Caco-2 (cell line): Measurements from ENCODE around the gene ACOX3. TPM values are rescaled to one million over a fixed set of nuclear protein-coding genes. Genes with fewer than 3 reads are reported as not detected.
A peak's percentile ranks its signal among the peaks of the same experiment; 100 is the strongest.

Source experiments
- BruUV-seq: library from RNA; stranded (reverse); fragments of 400-500 nt; replicated peaks from 2 replicates; lab custom pipeline; 2021; lab: Mats Ljungman, UMichigan
- CTCF ChIA-PET: fragments of 300-600 bp; sonication (Branson Sonifier 250); formaldehyde crosslinking; loops from one replicate; lab custom pipeline; 2022; ENCODE audit warnings: antibody characterized with exemption; lab: Charles Lee
- POLR2A ChIA-PET: fragments of 300-600 bp; sonication (Branson Sonifier 250); formaldehyde crosslinking; loops from one replicate; lab custom pipeline; 2022; ENCODE audit warnings: antibody characterized with exemption; lab: Charles Lee
- DNase-seq, 2 experiments: peaks; one replicate each; pipeline versions ENCODE4 v3.0.0 to v3.0.0-alpha.2; 2020 to 2022
- H3K27me3 ChIP-seq: replicated peaks from 2 replicates; pipeline ENCODE4 v1.6.0; 2011; ENCODE audit warnings: low read length; ENCODE audit not compliant: control insufficient read depth, insufficient read depth
- H3K36me3 ChIP-seq: 2 replicates; pipeline ENCODE4 v1.5.1; 2011; ENCODE audit warnings: low read length; ENCODE audit not compliant: control insufficient read depth, insufficient read depth
- H3K4me1 ChIP-seq: fragments of 250-450 bp; sonication (Bioruptor Pico); 2 replicates; pipeline ENCODE4 v1.5.1; 2020; ENCODE audit warnings: mild to moderate bottlenecking
- H3K4me3 ChIP-seq: 2 replicates; pipeline ENCODE4 v1.5.1; 2011; ENCODE audit warnings: low read depth, mild to moderate bottlenecking, control low read depth, low read length
- H3K9me3 ChIP-seq: fragments of 250-450 bp; sonication (Bioruptor Pico); 2 replicates; pipeline ENCODE4 v1.5.1; 2020; ENCODE audit warnings: mild to moderate bottlenecking, moderate library complexity
- H3K27ac Mint-ChIP-seq: one replicate; pipeline ENCODE4 v1.8.0; 2022; ENCODE audit warnings: mixed read lengths; ENCODE audit not compliant: unreplicated experiment
- H3K27me3 Mint-ChIP-seq: one replicate; pipeline ENCODE4 v1.8.0; 2022; ENCODE audit warnings: mixed read lengths; ENCODE audit not compliant: insufficient read depth, unreplicated experiment
- H3K36me3 Mint-ChIP-seq: one replicate; pipeline ENCODE4 v1.8.0; 2022; ENCODE audit warnings: mild to moderate bottlenecking, mixed read lengths; ENCODE audit not compliant: insufficient read depth, unreplicated experiment
- H3K4me1 Mint-ChIP-seq: one replicate; pipeline ENCODE4 v1.8.0; 2022; ENCODE audit warnings: low read depth, mixed read lengths; ENCODE audit not compliant: unreplicated experiment
- H3K4me3 Mint-ChIP-seq: one replicate; pipeline ENCODE4 v1.8.0; 2022; ENCODE audit warnings: mild to moderate bottlenecking, moderate library complexity, mixed read lengths; ENCODE audit not compliant: unreplicated experiment
- H3K9me3 Mint-ChIP-seq: one replicate; pipeline ENCODE4 v1.8.0; 2022; ENCODE audit warnings: mixed read lengths; ENCODE audit not compliant: unreplicated experiment
- intact Hi-C: fragments of 100-400 bp; cut with micrococcal nuclease; formaldehyde crosslinking; loops from one replicate; pipeline ENCODE4 v1.10.0; 2022; ENCODE audit not compliant: unreplicated experiment
- total RNA-seq: library from RNA; stranded (reverse); gene quantifications from 2 replicates; pipeline ENCODE4 v1.2.3, GENCODE V29; 2022
- TF ChIP-seq, protein P1 (sequence below), 2 experiments: fragments of 200-600 bp in 1 of 2; IDR thresholded peaks; 1 replicate in 1 of 2; 2 replicates in 1 of 2; pipeline versions ENCODE4 v1.5.1 to v1.8.0; 2011 to 2022; ENCODE audit warnings: antibody characterized with exemption in 1 of 2, control low read depth in 1 of 2, inconsistent platforms in 1 of 2, low read depth in 1 of 2, low read length in 1 of 2, mild to moderate bottlenecking in 1 of 2, moderate library complexity in 1 of 2; ENCODE audit not compliant: insufficient read depth in 1 of 2, severe bottlenecking in 1 of 2, unreplicated experiment in 1 of 2

ACOX3 gene
- total RNA-seq, 1 experiment from 2014 or later, result 11.5 TPM

DNA sequence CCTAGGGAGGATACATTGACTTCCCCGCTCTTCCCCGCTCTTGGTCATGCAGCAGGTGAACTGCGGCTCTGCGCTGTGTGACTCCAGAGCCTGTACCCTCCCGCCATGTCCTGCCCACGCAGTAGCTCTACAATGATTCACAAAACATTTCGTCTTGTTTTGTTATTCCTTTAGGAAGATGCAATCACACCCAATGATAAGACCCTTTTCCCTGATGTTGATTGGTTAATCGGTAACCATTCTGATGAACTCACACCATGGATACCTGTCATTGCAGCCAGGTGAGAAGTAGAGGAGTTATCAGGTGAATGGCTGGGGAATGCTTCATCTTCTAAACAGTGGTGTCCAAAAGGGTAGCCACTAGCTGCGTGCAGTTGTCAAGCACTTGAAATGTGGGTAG, 23.3 kb upstream of the ACOX3 start:
- ChIA-PET POLR2A (no interaction called here), CTCF (no interaction called here)
- Mint-ChIP-seq H3K9me3 (no peaks in the 10 kb centered on the region), H3K27ac (peak overlapping the region; percentile 77), H3K27me3 (no peaks in the 10 kb centered on the region), H3K4me1 (peaks cover 17% of the 10 kb centered on the region), H3K4me3 (no peak overlapping the region), H3K36me3 (peaks cover 22% of the 10 kb centered on the region)
- H3K9me3 ChIP-seq, result no peaks in the 10 kb centered on the region
- H3K36me3 ChIP-seq, result peaks cover 2% of the 10 kb centered on the region; the same call in 1 of the 2 replicates
- TF ChIP-seq, protein P1, sequence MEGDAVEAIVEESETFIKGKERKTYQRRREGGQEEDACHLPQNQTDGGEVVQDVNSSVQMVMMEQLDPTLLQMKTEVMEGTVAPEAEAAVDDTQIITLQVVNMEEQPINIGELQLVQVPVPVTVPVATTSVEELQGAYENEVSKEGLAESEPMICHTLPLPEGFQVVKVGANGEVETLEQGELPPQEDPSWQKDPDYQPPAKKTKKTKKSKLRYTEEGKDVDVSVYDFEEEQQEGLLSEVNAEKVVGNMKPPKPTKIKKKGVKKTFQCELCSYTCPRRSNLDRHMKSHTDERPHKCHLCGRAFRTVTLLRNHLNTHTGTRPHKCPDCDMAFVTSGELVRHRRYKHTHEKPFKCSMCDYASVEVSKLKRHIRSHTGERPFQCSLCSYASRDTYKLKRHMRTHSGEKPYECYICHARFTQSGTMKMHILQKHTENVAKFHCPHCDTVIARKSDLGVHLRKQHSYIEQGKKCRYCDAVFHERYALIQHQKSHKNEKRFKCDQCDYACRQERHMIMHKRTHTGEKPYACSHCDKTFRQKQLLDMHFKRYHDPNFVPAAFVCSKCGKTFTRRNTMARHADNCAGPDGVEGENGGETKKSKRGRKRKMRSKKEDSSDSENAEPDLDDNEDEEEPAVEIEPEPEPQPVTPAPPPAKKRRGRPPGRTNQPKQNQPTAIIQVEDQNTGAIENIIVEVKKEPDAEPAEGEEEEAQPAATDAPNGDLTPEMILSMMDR (IDR thresholded peaks at IDR 0.05; ENCODE audit: insufficient read depth in 1 of 2, low read depth in 1 of 2, low read length in 1 of 2, severe bottlenecking in 1 of 2, unreplicated experiment in 1 of 2), result no peak
- no TSS peak for BruUV-seq
- no peak for DNase-seq
- H3K27me3 ChIP-seq, result no peaks in the 10 kb centered on the region
- peaks cover 21% of the 10 kb centered on the region for H3K4me1 ChIP-seq
- intact Hi-C loops, result loop anchor here (5.0 kb wide), 1 partner anchor 68 kb away; no protein-coding TSS in a partner anchor
- H3K4me3 ChIP-seq, result no peak overlapping the region

DNA sequence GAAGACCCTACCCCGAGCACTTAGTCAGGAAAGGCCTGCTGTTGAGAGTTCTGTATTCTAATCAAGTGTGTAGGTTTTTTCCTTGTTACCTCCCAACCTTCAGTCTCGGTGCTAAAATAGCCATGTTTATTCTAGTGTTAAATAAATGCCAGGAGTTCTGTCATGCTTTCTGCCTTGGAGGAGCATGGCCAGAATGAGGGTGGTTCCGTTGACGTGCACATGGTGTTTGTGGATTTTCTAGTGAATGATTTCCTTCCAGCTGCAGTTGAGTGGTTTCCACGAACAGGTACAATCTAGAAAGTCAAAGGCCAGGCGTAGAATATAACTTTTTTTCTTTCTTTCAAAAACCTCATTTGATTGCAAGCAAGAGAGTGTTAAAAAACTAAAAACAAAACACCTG, 21.1 kb upstream of the ACOX3 start:
- ChIA-PET CTCF (no interaction called here), POLR2A (no interaction called here)
- no peak overlapping the region for H3K4me3 ChIP-seq
- BruUV-seq, result no TSS peak
- TF ChIP-seq, protein P1 (IDR thresholded peaks at IDR 0.05; ENCODE audit: insufficient read depth in 1 of 2, low read depth in 1 of 2, low read length in 1 of 2, severe bottlenecking in 1 of 2, unreplicated experiment in 1 of 2), result no peak
- Mint-ChIP-seq H3K9me3 (no peaks in the 10 kb centered on the region), H3K27me3 (no peaks in the 10 kb centered on the region), H3K27ac (no peak overlapping the region), H3K4me1 (peaks cover 17% of the 10 kb centered on the region), H3K36me3 (peaks cover 34% of the 10 kb centered on the region), H3K4me3 (no peak overlapping the region)
- peaks cover 4% of the 10 kb centered on the region; the same call in 1 of the 2 replicates for H3K36me3 ChIP-seq
- DNase-seq, result no peak
- no peaks in the 10 kb centered on the region for H3K9me3 ChIP-seq
- peaks cover 21% of the 10 kb centered on the region for H3K4me1 ChIP-seq
- H3K27me3 ChIP-seq, result no peaks in the 10 kb centered on the region
- intact Hi-C loops, result loop anchor here (2.0 to 5.0 kb wide), 2 partner anchors 19 to 71 kb away; no protein-coding TSS in a partner anchor

DNA sequence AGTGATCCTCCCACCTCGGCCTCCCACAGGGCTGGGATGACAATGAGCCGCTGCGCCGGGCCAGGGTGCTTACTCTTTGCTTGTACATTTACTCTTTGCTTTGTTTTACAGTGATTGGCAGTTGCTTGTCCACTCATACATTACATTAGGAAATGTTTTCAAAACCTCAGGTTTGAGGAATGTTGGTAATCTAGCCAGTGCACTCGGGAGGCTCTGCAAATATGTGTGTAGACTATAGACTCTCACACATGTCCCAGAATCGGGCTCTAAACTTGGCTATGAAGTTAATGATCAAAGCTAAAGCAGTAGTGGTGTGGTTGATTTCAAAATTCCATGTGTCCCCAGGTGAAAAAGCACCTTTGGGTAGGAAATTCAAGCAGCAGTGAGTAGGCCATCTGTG, 20.6 kb upstream of the ACOX3 start:
- H3K9me3 ChIP-seq, result no peaks in the 10 kb centered on the region
- peaks cover 21% of the 10 kb centered on the region for H3K4me1 ChIP-seq
- intact Hi-C loops, result loop anchor here (2.0 to 5.0 kb wide), 2 partner anchors 18 to 71 kb away; no protein-coding TSS in a partner anchor
- CTCF ChIA-PET, result no interaction called here
- H3K4me1 Mint-ChIP-seq, result peaks cover 17% of the 10 kb centered on the region
- TF ChIP-seq, protein P1 (IDR thresholded peaks at IDR 0.05; ENCODE audit: insufficient read depth in 1 of 2, low read depth in 1 of 2, low read length in 1 of 2, severe bottlenecking in 1 of 2, unreplicated experiment in 1 of 2), result no peak
- no peaks in the 10 kb centered on the region for H3K27me3 ChIP-seq
- DNase-seq, result peak in 1 of 2 experiments; percentile 51
- no peak overlapping the region for H3K4me3 Mint-ChIP-seq
- peak overlapping the region; percentile 35 for H3K27ac Mint-ChIP-seq
- H3K27me3 Mint-ChIP-seq, result no peaks in the 10 kb centered on the region
- no TSS peak for BruUV-seq
- H3K4me3 ChIP-seq, result no peak overlapping the region
- peaks cover 39% of the 10 kb centered on the region for H3K36me3 Mint-ChIP-seq
- peaks cover 4% of the 10 kb centered on the region; the same call in 1 of the 2 replicates for H3K36me3 ChIP-seq
- POLR2A ChIA-PET, result no interaction called here
- no peaks in the 10 kb centered on the region for H3K9me3 Mint-ChIP-seq
